Measurements from ENCODE around the gene RBP4. TPM values are rescaled to one million over a fixed set of nuclear protein-coding genes. Genes with fewer than 3 reads are reported as not detected.
"Not testable (repeated sequence)": the region's sequence is repeated elsewhere in the genome, so short reads cannot be mapped to it uniquely, and the experiment has no call there.

Gene RBP4
- polyA plus RNA-seq, 1 donor: 1.9 TPM

DNA sequence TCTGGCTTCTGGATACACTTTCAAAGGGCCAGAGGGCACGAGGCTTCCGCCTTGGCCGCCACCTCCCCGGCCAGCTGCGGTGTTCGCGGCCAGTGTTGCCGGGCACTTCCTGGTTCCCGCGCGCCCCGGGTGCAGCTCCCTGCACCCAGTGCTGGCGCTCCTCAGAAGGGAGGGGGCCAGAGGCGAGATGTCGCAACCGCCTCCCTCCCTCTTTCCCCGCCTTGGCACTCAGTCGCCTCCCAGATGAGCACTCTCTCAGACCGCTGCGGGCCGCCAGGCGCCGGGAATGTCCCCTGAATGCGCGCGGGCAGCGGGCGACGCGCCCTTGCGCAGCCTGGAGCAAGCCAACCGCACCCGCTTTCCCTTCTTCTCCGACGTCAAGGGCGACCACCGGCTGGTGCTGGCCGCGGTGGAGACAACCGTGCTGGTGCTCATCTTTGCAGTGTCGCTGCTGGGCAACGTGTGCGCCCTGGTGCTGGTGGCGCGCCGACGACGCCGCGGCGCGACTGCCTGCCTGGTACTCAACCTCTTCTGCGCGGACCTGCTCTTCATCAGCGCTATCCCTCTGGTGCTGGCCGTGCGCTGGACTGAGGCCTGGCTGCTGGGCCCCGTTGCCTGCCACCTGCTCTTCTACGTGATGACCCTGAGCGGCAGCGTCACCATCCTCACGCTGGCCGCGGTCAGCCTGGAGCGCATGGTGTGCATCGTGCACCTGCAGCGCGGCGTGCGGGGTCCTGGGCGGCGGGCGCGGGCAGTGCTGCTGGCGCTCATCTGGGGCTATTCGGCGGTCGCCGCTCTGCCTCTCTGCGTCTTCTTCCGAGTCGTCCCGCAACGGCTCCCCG lies 34.4 kb downstream of the RBP4 start, which contains the start of gene FFAR4:
TSS of gene FFAR4 (plus strand) at position 231 of the 842 bp plus-strand sequence. CDS start at position 287, 56 bp downstream.
- no peak for DNase-seq (ENCODE audit: low read depth)

DNA sequence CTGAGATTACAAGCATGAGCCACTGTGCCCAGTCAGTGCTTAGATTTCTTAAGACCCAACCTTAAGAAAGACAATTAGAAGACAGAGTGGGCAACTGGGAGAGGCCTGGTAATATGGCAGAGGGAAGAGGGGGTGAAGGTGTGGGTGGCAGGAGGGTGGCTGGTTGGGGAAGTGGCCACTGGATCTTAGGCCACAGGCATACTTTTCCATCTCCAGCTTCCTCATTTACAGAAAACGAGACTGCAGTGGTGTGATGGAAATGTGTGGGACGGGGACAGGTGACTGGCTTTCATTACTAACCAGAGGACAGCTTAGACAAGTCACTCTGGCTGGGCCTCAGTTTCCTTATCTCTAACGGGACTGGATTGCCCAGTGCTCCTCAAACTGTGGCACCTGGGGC lies 35.6 kb downstream of the RBP4 start:
- no peak for DNase-seq (ENCODE audit: low read depth)

DNA sequence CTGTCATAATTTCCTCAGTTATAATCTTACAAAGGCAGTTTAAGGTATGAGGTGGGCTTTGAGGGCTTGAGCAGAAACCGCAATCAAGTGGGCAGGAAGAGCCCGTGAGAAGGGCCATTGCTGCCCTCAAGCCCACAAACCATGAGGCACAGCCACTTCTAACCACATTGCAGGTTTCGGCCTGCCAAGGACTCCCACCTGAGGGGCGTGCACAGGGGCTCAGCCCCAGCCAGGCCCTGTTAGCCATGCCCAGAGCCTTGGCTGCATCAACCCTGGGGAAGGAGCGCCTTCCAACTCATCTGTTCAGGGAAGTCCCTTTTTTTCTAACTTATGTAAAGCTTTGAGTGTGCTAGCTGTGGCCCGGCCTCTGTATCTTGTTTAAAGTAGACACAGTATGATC lies 40.5 kb downstream of the RBP4 start:
- no peak for DNase-seq (ENCODE audit: low read depth)

DNA sequence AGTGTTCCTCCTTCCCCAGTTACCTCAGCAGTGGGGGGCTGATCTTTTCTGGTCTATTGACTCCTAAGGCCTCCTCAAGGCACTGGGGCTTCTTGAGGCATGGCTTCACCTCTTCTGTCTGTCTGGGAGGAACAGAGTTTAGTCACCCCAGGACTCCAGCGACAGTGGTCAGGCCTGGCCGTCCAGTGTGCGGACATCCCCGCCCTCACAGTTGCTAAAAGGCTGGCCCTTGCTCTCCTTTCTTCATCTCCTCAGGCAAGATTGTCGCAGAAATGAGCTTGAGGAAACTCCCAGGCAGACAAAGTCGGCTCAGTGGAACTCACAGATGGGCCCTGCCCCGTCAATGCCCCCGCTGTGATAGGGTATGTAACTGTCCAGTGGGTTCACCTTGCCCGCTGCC lies 41.5 kb downstream of the RBP4 start:
- DNase-seq (ENCODE audit: low read depth): no peak

DNA sequence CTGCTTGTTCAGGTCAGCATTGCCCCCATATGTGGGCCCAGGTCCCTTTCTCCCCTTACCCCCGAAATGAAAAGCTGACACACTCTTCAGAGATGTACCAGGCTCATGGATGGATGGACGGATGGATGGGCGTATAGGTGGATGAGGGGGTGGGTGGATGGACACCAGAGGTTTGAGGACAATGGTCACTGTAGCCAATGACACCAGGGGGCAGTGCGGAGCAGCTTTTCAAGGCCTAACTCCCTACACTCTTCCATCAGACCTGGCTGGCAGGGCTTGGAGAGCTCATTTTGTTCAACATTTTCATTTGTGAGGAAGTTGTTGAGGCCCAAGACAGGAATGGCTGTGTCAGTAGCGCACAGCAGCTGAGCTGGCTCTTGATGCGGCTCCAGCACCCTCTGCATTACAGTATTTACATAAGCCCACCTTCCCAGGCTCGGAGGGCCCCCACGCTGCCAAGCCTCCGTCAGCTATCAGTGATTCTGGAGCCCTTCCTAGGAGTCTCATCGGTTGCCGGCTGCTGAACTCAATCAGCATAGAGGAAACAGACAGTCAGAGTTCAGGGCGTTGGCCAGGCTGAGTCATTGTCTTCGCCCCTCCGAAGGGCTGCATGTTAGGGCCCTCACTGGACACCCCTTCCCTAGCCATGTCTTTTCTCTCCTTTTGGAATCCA lies 46.1 kb downstream of the RBP4 start:
- no peak for DNase-seq (ENCODE audit: low read depth)

DNA sequence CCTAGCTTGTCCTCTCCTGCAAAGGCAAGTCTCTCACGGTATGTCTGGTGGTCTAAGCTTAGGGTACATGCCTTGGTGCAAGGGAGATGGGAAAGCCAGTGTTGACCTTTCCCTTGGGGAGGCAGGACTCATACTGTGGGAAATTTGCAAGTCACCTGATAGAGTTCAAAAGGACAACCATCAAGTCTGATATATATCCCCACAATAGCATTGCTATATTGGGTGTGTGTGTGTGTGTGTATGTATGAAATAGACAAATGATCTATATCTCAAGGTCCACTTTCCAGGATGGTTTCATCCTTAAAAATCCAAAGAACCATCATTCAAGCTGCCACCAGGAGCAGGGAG lies 46.7 kb downstream of the RBP4 start:
- DNase-seq (ENCODE audit: low read depth): no peak

DNA sequence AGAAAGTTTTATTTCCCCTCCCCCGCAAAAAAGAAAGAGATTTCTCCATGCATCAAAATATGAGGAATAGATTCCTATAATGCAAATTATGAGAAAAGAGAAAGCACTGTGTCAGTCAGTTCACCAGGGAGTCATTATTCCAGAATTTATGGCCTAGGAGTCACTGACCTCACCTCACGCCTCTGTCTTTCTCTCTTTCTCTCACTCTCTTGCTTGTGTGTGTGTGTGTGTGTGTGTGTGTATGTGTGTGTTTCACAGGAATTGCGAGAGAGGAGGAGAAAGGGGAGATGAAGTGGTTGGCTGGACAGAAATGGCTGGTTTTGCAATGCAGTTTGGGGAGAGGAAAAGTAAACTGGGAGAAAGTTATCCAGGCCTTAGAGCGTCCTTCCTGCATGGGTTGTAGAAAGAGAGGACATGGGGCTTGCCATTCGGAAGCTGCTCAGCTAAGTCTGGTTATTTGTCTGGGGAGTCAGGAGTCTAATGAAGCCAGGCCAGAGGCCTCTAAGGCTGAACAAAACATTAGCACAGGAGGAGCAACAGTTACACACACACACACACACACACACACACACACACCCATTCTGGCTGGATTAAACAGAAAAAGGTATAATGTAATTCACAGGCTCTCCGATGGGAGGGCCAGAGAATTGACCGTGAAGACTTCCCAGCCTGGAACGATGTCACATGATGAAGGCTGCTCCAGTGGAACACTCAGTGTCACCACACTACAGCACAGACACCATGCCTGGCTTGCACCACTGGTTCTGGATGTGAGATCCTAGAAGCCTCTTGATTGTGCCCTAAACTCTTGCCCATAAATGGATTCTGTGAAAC lies 47.3 kb downstream of the RBP4 start:
- peak; percentile 25 for DNase-seq (ENCODE audit: low read depth)

DNA sequence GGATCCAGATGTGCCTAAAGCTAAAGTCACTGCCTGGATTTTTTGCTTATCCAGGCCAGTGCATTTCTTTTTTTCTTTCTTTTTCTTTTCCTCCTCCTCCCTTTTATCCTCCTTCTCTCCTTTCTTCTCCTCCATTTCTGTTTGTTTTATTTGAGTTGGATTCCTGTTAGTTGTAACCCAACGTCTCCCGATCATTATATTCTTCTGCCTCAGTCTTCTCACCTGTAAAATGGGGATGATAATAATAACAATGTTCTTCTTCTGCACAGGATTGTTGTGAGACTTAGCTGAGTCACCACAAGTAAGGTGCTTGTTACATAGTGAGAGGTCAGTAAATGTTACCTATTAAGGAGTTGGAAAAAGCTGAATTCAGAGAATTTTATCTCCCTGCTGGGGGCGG lies 48.3 kb downstream of the RBP4 start:
- no peak for DNase-seq (ENCODE audit: low read depth)

DNA sequence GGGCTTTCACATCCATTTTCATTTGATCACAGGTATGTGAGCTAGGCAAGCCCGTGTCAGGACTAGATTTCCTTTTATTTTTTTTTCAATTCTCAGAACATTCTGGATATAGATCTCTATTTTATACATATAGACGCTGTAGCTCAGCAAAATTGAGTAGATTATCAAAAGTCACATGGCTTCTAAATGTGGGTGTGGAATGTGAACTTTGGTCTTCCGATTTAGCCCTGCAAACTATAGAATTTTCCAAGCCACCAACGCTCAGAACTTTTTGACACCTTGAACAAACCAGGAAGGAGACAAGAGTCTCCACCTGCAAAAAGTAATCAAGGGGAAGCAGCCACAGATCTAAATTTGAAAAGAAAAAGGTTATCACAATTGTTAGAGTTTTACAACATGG lies 50.4 kb downstream of the RBP4 start:
- DNase-seq (ENCODE audit: low read depth): no peak

DNA sequence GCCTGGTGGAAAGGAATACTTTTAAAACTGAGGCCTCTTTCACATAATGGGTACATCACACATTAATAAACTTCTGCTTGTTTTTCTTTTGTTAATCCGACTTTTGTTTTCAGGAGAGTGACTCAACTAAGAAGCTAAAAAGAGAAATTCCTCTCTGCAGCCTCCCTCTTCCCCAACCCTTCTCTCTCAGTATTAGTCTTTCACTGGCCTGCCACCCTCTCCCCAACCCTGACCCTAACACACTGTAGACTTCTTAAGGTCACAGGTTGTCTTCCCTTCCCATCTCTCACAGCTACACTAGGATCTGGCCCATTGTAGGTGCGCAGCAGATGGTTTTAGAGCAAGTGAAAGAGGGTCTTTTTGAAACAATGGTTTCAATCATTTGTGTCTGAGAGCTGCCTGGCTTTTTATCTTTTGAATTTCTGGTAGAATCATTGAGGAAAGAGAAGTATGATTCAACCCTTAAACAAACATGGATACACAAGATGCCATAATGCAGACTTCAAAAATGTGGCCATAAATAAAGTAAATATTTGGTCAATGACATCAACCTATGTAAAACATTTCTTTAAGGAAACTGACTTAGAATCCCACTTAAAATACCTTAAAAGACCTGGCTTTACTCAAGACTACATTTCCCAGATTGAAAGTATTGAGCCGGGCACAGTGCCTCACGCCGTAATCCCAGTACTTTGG lies 52.5 kb downstream of the RBP4 start:
- DNase-seq (ENCODE audit: low read depth): no peak

DNA sequence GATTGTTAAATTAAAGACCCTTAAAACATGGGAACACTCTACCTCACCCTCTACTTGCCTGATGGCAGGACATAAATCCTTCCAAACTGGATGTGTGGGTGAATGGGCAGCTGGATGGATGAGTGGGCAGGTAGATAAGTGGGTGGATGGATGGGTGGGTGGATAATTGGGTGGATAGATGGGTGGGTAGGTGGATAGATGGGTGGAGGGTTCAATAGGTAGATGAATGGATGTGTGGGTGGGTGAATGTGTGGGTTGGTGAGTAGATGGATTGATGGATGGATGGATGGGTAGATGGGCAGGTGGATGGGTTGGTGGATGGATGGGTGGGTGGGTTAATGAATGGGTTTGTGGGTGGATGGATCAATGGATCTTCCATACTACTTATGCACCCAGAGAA lies 53.5 kb downstream of the RBP4 start:
- no peak for DNase-seq (ENCODE audit: low read depth)

DNA sequence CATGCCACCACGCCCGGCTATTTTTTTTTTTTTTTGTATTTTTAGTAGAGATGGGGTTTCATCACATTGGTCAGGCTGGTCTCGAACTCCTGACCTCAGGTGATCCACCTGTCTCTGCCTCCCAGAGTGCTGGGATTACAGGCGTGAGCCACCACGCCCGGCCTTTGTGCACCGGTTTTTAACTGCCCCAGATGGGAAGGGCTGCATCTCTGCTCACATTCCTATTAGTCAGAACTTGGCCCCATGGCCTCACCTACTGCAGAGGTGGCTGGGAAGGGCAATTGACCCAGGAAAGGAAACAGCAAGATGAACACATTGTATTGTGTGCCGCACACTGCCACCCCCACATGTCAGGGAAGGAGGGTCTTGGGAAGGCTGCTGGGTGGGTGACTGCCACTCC lies 54.0 kb downstream of the RBP4 start:
- not testable (repeated sequence) for DNase-seq (ENCODE audit: low read depth)

DNA sequence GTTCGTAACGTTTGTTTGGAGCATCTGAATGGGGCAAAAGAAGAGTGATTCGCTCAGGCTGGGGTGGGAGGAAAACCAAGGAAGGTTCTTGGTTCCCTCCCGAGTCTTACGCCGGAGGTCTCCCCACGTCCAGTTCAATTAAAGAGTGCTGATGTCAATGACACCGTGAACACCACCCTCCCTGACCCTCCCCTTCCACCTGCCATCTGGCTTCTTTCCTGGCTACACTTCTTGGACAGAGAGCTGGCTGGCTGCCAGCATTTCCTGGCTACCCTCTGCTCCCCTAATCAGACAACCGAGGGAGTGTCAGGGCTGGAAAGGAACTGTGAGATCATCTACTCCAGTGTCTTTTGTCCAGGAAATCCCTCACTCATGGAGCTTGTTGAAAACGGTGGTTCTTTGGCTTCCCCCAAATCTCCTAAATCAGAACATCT lies 58.7 kb downstream of the RBP4 start:
- peak; percentile 49 for DNase-seq (ENCODE audit: low read depth)

Other genes starting within 250 kb of the RBP4 start
- gene MYOF, start 118.9 kb downstream of the RBP4 start, polyA plus RNA-seq (ENCODE audit: insufficient read length): 52.4 TPM
- gene CEP55, start 104.6 kb downstream of the RBP4 start, polyA plus RNA-seq (ENCODE audit: insufficient read length): 6.2 TPM
- gene FFAR4, start 34.6 kb downstream of the RBP4 start, polyA plus RNA-seq (ENCODE audit: insufficient read length): 0.04 TPM
- gene PDE6C, start 11.3 kb upstream of the RBP4 start, polyA plus RNA-seq (ENCODE audit: insufficient read length): 0.58 TPM
- 25.9 TPM for gene FRA10AC1, start 101.4 kb upstream of the RBP4 start, polyA plus RNA-seq (ENCODE audit: insufficient read length)
- 34.6 TPM for gene LGI1, start 156.7 kb upstream of the RBP4 start, polyA plus RNA-seq (ENCODE audit: insufficient read length)